HG02981 (cell line): ENCODE measurements around the gene MAPT.
"Not testable (repeated sequence)": the region's sequence is repeated elsewhere in the genome, so short reads cannot be mapped to it uniquely, and the experiment has no call there.

Source experiments
- ATAC-seq: cut with Tn5 transposase; IDR thresholded peaks from one replicate; pipeline ENCODE4 v1.9.1; 2021; ENCODE audit warnings: mild to moderate bottlenecking, moderate library complexity; ENCODE audit not compliant: unreplicated experiment

The MAPT gene

GRCh38 chr17:45923511-45924268 lies 29.3 kb downstream of the MAPT start:
- ATAC-seq: no peak

GRCh38 chr17:45924332-45924820 lies 30.0 kb downstream of the MAPT start:
- ATAC-seq: no peak

GRCh38 chr17:45925311-45925710 lies 31.0 kb downstream of the MAPT start:
- ATAC-seq: no peak

- ATAC-seq: no peak
Measured at GRCh38 chr17:45927247-45927646, 32.9 kb downstream of the MAPT start.

GRCh38 chr17:45929344-45929743 lies 35.0 kb downstream of the MAPT start:
- no peak for ATAC-seq

- ATAC-seq: no peak
Measured at GRCh38 chr17:45930420-45930951, 36.1 kb downstream of the MAPT start.

GRCh38 chr17:45931677-45932076 lies 37.3 kb downstream of the MAPT start:
- ATAC-seq: no peak

GRCh38 chr17:45934044-45934979 lies 40.0 kb downstream of the MAPT start:
- no peak for ATAC-seq

GRCh38 chr17:45935197-45935709 lies 40.9 kb downstream of the MAPT start:
- no peak for ATAC-seq

- no peak for ATAC-seq
Measured at GRCh38 chr17:45935710-45936509, 41.6 kb downstream of the MAPT start.

- ATAC-seq: no peak
Measured at GRCh38 chr17:45936610-45937009, 42.3 kb downstream of the MAPT start.

- ATAC-seq: not testable (repeated sequence)
Measured at GRCh38 chr17:45937186-45937585, 42.8 kb downstream of the MAPT start.

- no peak for ATAC-seq
Measured at GRCh38 chr17:45939395-45939794, 45.0 kb downstream of the MAPT start.

- no peak for ATAC-seq
Measured at GRCh38 chr17:45940293-45940692, 45.9 kb downstream of the MAPT start.

GRCh38 chr17:45940826-45941225 lies 46.5 kb downstream of the MAPT start:
- ATAC-seq: no peak

GRCh38 chr17:45941395-45941794 lies 47.0 kb downstream of the MAPT start:
- no peak for ATAC-seq

- ATAC-seq: no peak
Measured at GRCh38 chr17:45942284-45942683, 47.9 kb downstream of the MAPT start.

- no peak for ATAC-seq
Measured at GRCh38 chr17:45946841-45947256, 52.5 kb downstream of the MAPT start.

GRCh38 chr17:45948498-45948880 lies 54.1 kb downstream of the MAPT start:
- ATAC-seq: no peak

GRCh38 chr17:45948881-45949624 lies 54.7 kb downstream of the MAPT start:
- ATAC-seq: no peak
